Activated CD8-positive, alpha-beta T cell treated with anti-CD3 and anti-CD28 coated beads for 36 hours (primary cell): ENCODE measurements around the gene CNKSR3. TPM values are rescaled to one million over a fixed set of nuclear protein-coding genes. Genes with fewer than 3 reads are reported as not detected.

Experiments
- ATAC-seq: fragments of 200-7000 bp; cut with Tn5 transposase; one replicate; pipeline ENCODE4 v1.10.0; 2021; ENCODE audit warnings: mild to moderate bottlenecking, moderate library complexity
- CTCF ChIA-PET: fragments of 350-600 bp; sonication (Branson Sonifier 250); formaldehyde crosslinking; loops from one replicate; lab custom pipeline; 2021; ENCODE audit warnings: antibody characterized with exemption; lab: Charles Lee
- POLR2A ChIA-PET: fragments of 350-600 bp; sonication (Branson Sonifier 250); formaldehyde crosslinking; loops from one replicate; lab custom pipeline; 2021; ENCODE audit warnings: antibody characterized with exemption; lab: Charles Lee
- DNase-seq: peaks from one replicate; pipeline ENCODE4 v3.0.0-alpha.2; 2020
- H3K27ac Mint-ChIP-seq: one replicate; pipeline ENCODE4 v1.8.0; 2021; ENCODE audit warnings: mild to moderate bottlenecking, mixed read lengths
- H3K27me3 Mint-ChIP-seq: one replicate; pipeline ENCODE4 v1.8.0; 2021; ENCODE audit warnings: mixed read lengths
- H3K36me3 Mint-ChIP-seq: one replicate; pipeline ENCODE4 v1.8.0; 2021; ENCODE audit warnings: low read depth, mixed read lengths
- H3K4me1 Mint-ChIP-seq: one replicate; pipeline ENCODE4 v1.8.0; 2021; ENCODE audit warnings: low read depth, mixed read lengths
- H3K4me3 Mint-ChIP-seq: one replicate; pipeline ENCODE4 v1.8.0; 2021; ENCODE audit warnings: mild to moderate bottlenecking, moderate library complexity, mixed read lengths
- H3K9me3 Mint-ChIP-seq: one replicate; pipeline ENCODE4 v1.8.0; 2021; ENCODE audit warnings: mixed read lengths
- intact Hi-C: fragments of 100-400 bp; cut with micrococcal nuclease; formaldehyde crosslinking; loops from one replicate; pipeline ENCODE4 v1.10.0; 2022
- total RNA-seq, 2 experiments: library from RNA; stranded (reverse); gene quantifications; one replicate each; pipeline ENCODE4 v1.2.3, GENCODE V29; 2021
- TF ChIP-seq, protein P1 (sequence below): fragments of 200-600 bp; IDR thresholded peaks from one replicate; pipeline ENCODE4 v1.8.0; 2022; ENCODE audit warnings: antibody characterized with exemption, mild to moderate bottlenecking

CNKSR3 gene
- total RNA-seq, 2 experiments from 2014 or later, result 0.34 to 0.45 TPM

DNA sequence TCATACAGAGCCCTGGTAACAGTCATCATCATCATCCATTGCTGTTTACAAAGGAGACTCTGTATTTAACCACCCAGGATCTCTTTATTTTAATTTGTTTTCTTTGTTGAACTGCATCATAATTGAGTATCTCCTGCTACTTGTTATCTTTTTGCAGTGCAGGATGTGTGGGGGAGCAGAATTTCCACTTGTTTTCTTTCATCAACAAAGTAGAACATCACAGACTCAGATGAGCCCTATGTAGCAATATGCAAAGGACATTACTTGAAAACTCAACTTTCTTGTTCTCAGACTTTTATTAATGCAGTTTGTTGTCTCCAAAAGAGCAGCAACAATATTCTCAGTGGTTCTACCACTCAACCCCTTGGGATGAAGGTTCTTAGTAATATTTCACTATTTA lies 115.2 kb downstream of the CNKSR3 start:
- Mint-ChIP-seq H3K27me3 (peaks cover 2% of the 10 kb centered on the region), H3K4me1 (peaks cover 4% of the 10 kb centered on the region), H3K9me3 (no peaks in the 10 kb centered on the region), H3K4me3 (no peak overlapping the region), H3K27ac (no peak overlapping the region), H3K36me3 (no peaks in the 10 kb centered on the region)
- DNase-seq (no peak), ATAC-seq (no peak)
- ChIA-PET CTCF (no interaction called here), POLR2A (no interaction called here)
- intact Hi-C loops, result no loop called here
- TF ChIP-seq, protein P1, sequence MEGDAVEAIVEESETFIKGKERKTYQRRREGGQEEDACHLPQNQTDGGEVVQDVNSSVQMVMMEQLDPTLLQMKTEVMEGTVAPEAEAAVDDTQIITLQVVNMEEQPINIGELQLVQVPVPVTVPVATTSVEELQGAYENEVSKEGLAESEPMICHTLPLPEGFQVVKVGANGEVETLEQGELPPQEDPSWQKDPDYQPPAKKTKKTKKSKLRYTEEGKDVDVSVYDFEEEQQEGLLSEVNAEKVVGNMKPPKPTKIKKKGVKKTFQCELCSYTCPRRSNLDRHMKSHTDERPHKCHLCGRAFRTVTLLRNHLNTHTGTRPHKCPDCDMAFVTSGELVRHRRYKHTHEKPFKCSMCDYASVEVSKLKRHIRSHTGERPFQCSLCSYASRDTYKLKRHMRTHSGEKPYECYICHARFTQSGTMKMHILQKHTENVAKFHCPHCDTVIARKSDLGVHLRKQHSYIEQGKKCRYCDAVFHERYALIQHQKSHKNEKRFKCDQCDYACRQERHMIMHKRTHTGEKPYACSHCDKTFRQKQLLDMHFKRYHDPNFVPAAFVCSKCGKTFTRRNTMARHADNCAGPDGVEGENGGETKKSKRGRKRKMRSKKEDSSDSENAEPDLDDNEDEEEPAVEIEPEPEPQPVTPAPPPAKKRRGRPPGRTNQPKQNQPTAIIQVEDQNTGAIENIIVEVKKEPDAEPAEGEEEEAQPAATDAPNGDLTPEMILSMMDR, result no peak

DNA sequence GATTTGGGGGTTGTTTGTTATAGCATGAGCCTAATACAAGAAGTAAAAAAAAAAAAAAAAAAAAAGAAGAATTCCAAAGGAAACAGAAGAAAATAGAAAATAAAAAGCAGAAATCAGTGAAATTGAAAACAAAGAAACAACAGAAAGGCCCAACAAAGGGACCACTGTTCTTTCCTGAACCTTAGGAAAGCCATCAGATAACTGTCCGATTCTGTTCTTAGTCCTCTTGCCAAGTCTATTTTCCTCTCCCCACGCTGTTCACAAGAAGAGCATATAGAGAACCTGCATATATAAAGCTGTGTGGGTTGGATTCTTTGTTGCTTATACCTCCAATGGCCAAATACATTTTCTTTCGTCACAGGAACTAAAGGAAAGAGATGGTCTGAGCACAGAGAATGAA lies 115.9 kb downstream of the CNKSR3 start:
- ChIA-PET CTCF (no interaction called here), POLR2A (no interaction called here)
- H3K9me3 Mint-ChIP-seq, result no peaks in the 10 kb centered on the region
- no peak overlapping the region for H3K4me3 Mint-ChIP-seq
- H3K27ac Mint-ChIP-seq, result no peak overlapping the region
- DNase-seq, result no peak
- peaks cover 2% of the 10 kb centered on the region for H3K27me3 Mint-ChIP-seq
- no peaks in the 10 kb centered on the region for H3K36me3 Mint-ChIP-seq
- peaks cover 4% of the 10 kb centered on the region for H3K4me1 Mint-ChIP-seq
- intact Hi-C loops, result no loop called here
- no peak for ATAC-seq
- TF ChIP-seq, protein P1, result no peak

DNA sequence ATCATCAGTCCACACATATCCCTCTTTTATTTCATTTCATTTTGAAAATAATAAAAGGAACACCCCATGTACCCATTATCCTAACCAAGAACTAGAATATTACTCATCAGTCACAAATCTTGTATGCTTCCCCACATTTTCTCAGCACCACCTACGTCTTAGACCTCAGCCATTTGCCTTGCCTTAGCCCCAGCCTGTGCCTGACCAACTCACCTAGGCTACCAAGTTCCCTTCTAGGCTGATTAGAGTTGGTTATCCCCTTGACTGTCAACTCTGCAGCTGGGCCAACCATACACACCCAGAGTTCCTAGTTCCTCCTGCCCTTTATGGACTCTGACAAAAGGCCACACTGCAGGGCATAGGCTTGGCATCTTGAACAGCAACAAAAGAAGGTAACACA lies 120.5 kb downstream of the CNKSR3 start:
- intact Hi-C loops, result no loop called here
- ChIA-PET CTCF (interaction anchor here (1.0 kb wide), 1 partner anchor 113 kb away, joined by 4 read pairs; no protein-coding TSS in a partner anchor), POLR2A (no interaction called here)
- no peaks in the 10 kb centered on the region for H3K4me1 Mint-ChIP-seq
- TF ChIP-seq, protein P1, result no peak
- no peak for ATAC-seq
- peaks cover 10% of the 10 kb centered on the region for H3K27me3 Mint-ChIP-seq
- no peak for DNase-seq
- H3K9me3 Mint-ChIP-seq, result peaks cover 4% of the 10 kb centered on the region
- no peaks in the 10 kb centered on the region for H3K36me3 Mint-ChIP-seq
- no peak overlapping the region for H3K4me3 Mint-ChIP-seq
- no peak overlapping the region for H3K27ac Mint-ChIP-seq

DNA sequence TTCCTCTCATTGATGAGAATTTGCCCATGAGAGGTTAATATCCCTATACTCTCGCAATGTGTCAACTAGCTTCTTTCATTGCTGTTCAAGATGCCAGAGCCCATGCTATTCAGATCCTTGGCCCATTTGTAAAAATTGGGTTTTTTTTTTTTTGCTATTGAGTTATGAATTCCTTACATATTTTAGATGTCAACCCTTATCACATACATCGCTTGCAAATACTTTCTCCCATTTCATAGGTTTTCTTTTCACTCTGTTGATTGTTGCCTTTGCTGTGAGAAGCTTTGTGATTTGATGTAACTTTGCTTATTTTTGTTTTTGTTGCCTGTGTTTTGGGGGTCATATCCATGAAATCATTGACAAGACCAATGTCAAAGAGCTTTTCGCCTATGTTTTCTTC lies 121.7 kb downstream of the CNKSR3 start:
- ChIA-PET CTCF (no interaction called here), POLR2A (no interaction called here)
- intact Hi-C loops, result no loop called here
- peaks cover 11% of the 10 kb centered on the region for H3K27me3 Mint-ChIP-seq
- no peaks in the 10 kb centered on the region for H3K4me1 Mint-ChIP-seq
- DNase-seq, result no peak
- H3K27ac Mint-ChIP-seq, result no peak overlapping the region
- peaks cover 4% of the 10 kb centered on the region for H3K9me3 Mint-ChIP-seq
- ATAC-seq, result no peak
- no peaks in the 10 kb centered on the region for H3K36me3 Mint-ChIP-seq
- TF ChIP-seq, protein P1, result no peak
- no peak overlapping the region for H3K4me3 Mint-ChIP-seq

DNA sequence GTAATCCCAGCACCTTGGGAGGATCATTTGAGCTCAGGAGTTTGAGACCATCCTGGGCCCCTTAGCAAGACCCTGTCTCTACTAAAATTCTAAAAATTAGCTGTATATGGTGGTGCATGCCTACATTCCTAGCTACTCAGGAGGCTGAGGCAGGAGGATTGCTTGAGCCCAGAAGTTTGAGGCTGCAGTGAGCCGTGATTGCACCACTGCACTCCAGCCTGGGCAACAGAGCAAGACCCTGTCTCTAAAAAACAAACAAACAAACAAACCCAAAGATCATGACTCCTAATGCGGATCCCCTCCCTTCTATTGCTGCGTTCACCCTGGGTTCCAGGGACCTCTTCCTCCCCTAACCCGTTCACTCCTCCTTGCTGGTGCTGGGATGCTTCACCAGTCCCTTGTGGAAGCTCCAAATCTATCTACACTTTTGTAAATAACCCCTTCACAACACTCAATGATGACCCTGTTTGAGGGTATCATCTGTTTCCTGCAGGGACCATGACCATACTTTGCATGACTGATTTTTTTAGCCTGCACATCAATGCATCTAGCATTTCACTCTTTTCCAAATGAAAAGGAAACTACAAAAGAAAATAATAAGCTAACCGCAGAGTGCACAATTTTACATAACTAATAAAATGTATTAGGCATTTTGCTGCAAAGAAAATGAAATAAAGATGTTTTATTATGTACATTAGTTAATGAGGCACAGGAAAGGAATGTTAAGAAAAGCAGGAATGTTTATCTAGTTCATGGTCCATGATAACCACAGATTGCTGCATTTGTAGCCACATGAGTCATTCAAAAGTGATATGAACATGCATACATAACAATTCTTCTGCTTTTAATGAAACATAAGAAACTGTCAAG lies 123.4 kb downstream of the CNKSR3 start:
- intact Hi-C loops, result no loop called here
- ATAC-seq, result no peak
- ChIA-PET CTCF (no interaction called here), POLR2A (no interaction called here)
- Mint-ChIP-seq H3K4me1 (no peaks in the 10 kb centered on the region), H3K27me3 (peaks cover 11% of the 10 kb centered on the region), H3K9me3 (peaks cover 7% of the 10 kb centered on the region), H3K4me3 (no peak overlapping the region), H3K36me3 (no peaks in the 10 kb centered on the region), H3K27ac (no peak overlapping the region)
- TF ChIP-seq, protein P1, result no peak
- no peak for DNase-seq
